Measurements from ENCODE around the gene ATXN10.

- TF ChIP-seq CTCF (IDR thresholded peaks at IDR 0.05), result no peak
- no peak for TF ChIP-seq EZH2 (IDR thresholded peaks at IDR 0.05; ENCODE audit: borderline replicate concordance, insufficient read depth, low read depth, low read length, poor library complexity, severe bottlenecking)
These were observed 42.1 kb upstream of the ATXN10 start for GRCh38 chr22:45629469-45630089.
